Esophagus squamous epithelium (tissue), 4 donors: Measurements from ENCODE around the gene GRID2.

Experiments
- POLR2A ChIP-seq, 4 donors: fragments of 450-650 bp; IDR thresholded peaks; one replicate each; pipeline ENCODE4 v1.6.1; 2017; ENCODE audit warnings: antibody characterized with exemption in 4 of 4, mild to moderate bottlenecking in 4 of 4, moderate library complexity in 3 of 4
- TF ChIP-seq, protein P1 (sequence below), 6 experiments: fragments of 450-650 bp in 4 of 6; fragments of 200-600 bp in 2 of 6; sonication (generic) in 2 of 6; IDR thresholded peaks; one replicate each; pipeline ENCODE4 v1.5.1; 2016 to 2019; ENCODE audit warnings: antibody characterized with exemption in 6 of 6, mild to moderate bottlenecking in 4 of 6, moderate library complexity in 4 of 6

DNA sequence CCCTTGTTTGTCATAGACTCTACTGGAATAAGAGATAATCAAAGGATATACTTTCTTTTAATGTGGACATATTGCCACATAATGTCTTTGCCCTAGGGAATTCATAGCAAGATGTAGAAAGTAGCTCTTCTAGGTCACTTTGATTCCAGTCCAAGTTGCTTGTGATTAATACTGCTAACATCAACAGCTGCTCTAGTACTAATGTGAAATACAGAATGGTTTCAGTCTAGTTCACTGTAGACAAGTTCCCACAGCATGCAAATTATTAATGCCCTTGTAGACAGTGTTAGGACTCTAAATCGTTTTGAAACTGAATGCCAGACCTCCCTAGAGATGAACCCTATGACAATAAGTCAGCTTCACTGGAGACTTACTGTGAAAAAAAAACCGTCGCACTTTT lies 1030.2 kb downstream of the GRID2 start:
- TF ChIP-seq POLR2A (IDR thresholded peaks at IDR 0.05) = no peak
- TF ChIP-seq, protein P1, sequence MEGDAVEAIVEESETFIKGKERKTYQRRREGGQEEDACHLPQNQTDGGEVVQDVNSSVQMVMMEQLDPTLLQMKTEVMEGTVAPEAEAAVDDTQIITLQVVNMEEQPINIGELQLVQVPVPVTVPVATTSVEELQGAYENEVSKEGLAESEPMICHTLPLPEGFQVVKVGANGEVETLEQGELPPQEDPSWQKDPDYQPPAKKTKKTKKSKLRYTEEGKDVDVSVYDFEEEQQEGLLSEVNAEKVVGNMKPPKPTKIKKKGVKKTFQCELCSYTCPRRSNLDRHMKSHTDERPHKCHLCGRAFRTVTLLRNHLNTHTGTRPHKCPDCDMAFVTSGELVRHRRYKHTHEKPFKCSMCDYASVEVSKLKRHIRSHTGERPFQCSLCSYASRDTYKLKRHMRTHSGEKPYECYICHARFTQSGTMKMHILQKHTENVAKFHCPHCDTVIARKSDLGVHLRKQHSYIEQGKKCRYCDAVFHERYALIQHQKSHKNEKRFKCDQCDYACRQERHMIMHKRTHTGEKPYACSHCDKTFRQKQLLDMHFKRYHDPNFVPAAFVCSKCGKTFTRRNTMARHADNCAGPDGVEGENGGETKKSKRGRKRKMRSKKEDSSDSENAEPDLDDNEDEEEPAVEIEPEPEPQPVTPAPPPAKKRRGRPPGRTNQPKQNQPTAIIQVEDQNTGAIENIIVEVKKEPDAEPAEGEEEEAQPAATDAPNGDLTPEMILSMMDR (IDR thresholded peaks at IDR 0.05) = no peak
